Adrenal gland (tissue), 5 donors: ENCODE data around the gene TMOD1.

Experiments used
- POLR2A ChIP-seq, 2 donors: fragments of 450-650 bp; IDR thresholded peaks; one replicate each; pipeline ENCODE4 v1.6.1; 2017; ENCODE audit warnings: antibody characterized with exemption in 2 of 2, mild to moderate bottlenecking in 2 of 2, moderate library complexity in 1 of 2
- TF ChIP-seq, protein P1 (sequence below), 6 experiments: fragments of 450-650 bp in 4 of 6; fragments of 200-600 bp in 2 of 6; sonication (generic) in 1 of 6; IDR thresholded peaks; 1 replicate in 5 of 6; 2 replicates in 1 of 6; pipeline versions ENCODE4 v1.5.1 to v1.8.0; 2016 to 2021; ENCODE audit warnings: antibody characterized with exemption in 6 of 6, mild to moderate bottlenecking in 2 of 6, moderate library complexity in 1 of 6
- donor health status: DM: no; HTN: no; CAD: no.

DNA sequence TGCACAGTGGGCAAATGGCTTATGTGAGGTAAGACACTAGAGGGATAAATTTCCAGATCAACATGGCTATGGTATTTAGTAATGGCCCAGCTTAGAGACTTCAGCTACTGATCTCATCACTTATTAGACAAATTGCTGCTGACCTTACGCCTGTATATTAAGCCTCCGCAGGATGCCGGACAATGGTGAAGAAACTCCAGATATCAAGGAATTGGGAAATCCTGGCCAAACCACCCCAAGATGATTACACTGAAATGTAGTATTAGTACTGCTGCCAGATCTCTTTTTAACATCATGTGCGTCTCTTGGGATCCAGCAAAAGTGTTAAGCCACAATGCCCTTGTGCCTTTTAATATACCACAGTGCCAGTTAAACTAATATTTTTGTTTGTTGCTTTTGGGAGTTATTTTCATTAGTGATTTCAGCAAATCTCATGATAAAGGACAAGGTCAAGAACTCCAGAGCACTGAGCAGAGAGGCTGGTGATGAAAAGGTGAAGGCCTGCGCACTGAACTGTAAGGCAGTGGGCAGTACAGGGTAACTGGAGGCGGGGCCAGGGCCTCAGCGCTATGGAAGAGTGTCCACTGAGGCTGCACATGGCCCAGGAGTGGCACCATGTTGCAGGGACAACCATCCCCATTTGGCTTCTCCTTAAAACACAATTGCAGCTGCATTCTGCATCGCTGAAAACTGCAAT lies 99.2 kb downstream of the TMOD1 start:
- TF ChIP-seq, protein P1, sequence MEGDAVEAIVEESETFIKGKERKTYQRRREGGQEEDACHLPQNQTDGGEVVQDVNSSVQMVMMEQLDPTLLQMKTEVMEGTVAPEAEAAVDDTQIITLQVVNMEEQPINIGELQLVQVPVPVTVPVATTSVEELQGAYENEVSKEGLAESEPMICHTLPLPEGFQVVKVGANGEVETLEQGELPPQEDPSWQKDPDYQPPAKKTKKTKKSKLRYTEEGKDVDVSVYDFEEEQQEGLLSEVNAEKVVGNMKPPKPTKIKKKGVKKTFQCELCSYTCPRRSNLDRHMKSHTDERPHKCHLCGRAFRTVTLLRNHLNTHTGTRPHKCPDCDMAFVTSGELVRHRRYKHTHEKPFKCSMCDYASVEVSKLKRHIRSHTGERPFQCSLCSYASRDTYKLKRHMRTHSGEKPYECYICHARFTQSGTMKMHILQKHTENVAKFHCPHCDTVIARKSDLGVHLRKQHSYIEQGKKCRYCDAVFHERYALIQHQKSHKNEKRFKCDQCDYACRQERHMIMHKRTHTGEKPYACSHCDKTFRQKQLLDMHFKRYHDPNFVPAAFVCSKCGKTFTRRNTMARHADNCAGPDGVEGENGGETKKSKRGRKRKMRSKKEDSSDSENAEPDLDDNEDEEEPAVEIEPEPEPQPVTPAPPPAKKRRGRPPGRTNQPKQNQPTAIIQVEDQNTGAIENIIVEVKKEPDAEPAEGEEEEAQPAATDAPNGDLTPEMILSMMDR (IDR thresholded peaks at IDR 0.05): no peak
- TF ChIP-seq POLR2A (IDR thresholded peaks at IDR 0.05): peak in 1 of 2 donors; percentile 8
